Smooth muscle cell (in vitro differentiated cells): ENCODE results near the gene RAE1. TPM values are rescaled to one million over a fixed set of nuclear protein-coding genes. Genes with fewer than 3 reads are reported as not detected.
A peak's percentile ranks its signal among the peaks of the same experiment; 100 is the strongest.

Source experiments
- DNase-seq: peaks from one replicate; lab custom pipeline; 2025; ENCODE audit not compliant: unreplicated experiment; lab: John Stamatoyannopoulos, UW
- H2AFZ ChIP-seq: fragments of 200-600 bp; sonication (generic); 2 replicates; pipeline ENCODE4 v1.6.0; 2016; ENCODE audit warnings: antibody characterized with exemption, low read depth, mild to moderate bottlenecking
- H3F3A ChIP-seq: fragments of 200-600 bp; sonication (generic); 2 replicates; pipeline ENCODE4 v1.6.0; 2017; ENCODE audit warnings: antibody characterized with exemption, low read depth
- H3K27ac ChIP-seq: fragments of 200-600 bp; sonication (generic); 2 replicates; pipeline ENCODE4 v1.5.1; 2016; ENCODE audit warnings: low read depth, mild to moderate bottlenecking
- H3K27me3 ChIP-seq: fragments of 200-600 bp; sonication (generic); 2 replicates; pipeline ENCODE4 v1.6.1; 2016; ENCODE audit warnings: low read depth, mild to moderate bottlenecking
- H3K36me3 ChIP-seq: fragments of 200-600 bp; sonication (generic); 2 replicates; pipeline ENCODE4 v1.5.1; 2016; ENCODE audit warnings: low read depth
- H3K4me1 ChIP-seq: fragments of 200-600 bp; sonication (generic); 2 replicates; pipeline ENCODE4 v1.5.1; 2016; ENCODE audit warnings: low read depth
- H3K4me2 ChIP-seq: fragments of 200-600 bp; sonication (generic); 2 replicates; pipeline ENCODE4 v1.6.0; 2016; ENCODE audit warnings: mild to moderate bottlenecking
- H3K4me3 ChIP-seq: fragments of 200-600 bp; sonication (generic); 2 replicates; pipeline ENCODE4 v1.5.1; 2016; ENCODE audit warnings: mild to moderate bottlenecking
- H3K79me2 ChIP-seq: fragments of 200-600 bp; sonication (generic); 2 replicates; pipeline ENCODE4 v1.6.0; 2016; ENCODE audit warnings: low read depth, mild to moderate bottlenecking
- H3K9ac ChIP-seq: fragments of 200-600 bp; sonication (generic); 2 replicates; pipeline ENCODE4 v1.6.0; 2016; ENCODE audit warnings: low read depth
- H3K9me3 ChIP-seq: fragments of 200-600 bp; sonication (generic); replicated peaks from 2 replicates; pipeline ENCODE4 v1.5.1; 2016; ENCODE audit warnings: low read depth
- H4K20me1 ChIP-seq: fragments of 200-600 bp; sonication (generic); 2 replicates; pipeline ENCODE4 v1.6.0; 2016; ENCODE audit warnings: low read depth
- WGBS: methylation state at CpG from one replicate; pipeline ENCODE4 v1.1.7; 2016; ENCODE audit warnings: low lambda C conversion rate; 5-methylcytosine and 5-hydroxymethylcytosine counted together
- polyA plus RNA-seq: library from polyadenylated mRNA; unstranded; fragments of >200 nt; fragmentation: Nextera tagmentation; extraction: Ambion mirVana; gene quantifications from 2 replicates; pipeline ENCODE4 v1.2.1, GENCODE V29; 2016
- total RNA-seq: library from RNA; depleted of rRNA; stranded (reverse); fragments of >200 nt; gene quantifications from 2 replicates; pipeline ENCODE4 v1.2.3, GENCODE V29; 2014
- TF ChIP-seq, protein P1 (sequence below): fragments of 200-600 bp; sonication (generic); IDR thresholded peaks from 2 replicates; pipeline ENCODE4 v1.5.1; 2017; ENCODE audit warnings: borderline replicate concordance, mild to moderate bottlenecking, antibody characterized with exemption; ENCODE audit not compliant: insufficient read depth, poor library complexity, severe bottlenecking

RAE1 gene
- total and polyA plus RNA-seq, 2 experiments from 2014 or later = 34.9 to 53.5 TPM

DNA sequence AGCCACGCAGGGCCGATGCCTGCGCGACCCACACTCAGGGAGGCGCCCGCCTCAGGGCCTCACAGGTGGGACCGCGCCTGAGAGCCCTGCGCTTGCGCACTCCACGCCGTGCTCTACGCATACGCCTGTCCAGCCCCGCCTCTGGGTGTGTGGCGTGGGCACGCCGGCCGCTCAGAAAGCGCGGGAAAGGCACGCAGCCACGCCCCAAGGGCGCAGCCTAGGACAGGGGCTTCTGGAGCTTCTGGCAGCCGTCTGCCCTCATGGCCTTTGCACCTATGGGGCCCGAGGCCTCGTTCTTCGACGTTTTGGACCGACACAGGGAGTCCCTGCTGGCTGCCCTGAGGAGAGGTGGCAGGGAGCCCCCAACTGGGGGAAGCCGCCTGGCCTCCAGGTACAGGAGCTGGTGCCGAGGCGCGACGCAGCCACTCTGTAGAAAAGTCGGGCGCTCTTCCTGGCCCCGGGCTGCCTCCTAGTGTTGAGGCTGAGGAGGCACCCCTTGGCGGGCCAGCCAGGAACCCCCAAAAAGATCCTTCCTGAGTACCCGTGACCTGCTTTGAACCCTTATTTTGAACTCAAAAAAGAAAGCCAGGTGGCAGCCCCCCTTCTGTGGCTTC is 21.3 kb upstream of the RAE1 start, which contains the start of gene SPO11:
SPO11 (plus strand) TSS at position 196 of the 614 bp plus-strand sequence; CDS start at position 261, 65 bp downstream.
- H3K4me2 ChIP-seq = no peak within 1 kb of the TSS
- H3K79me2 ChIP-seq = no peaks in the 10 kb centered on the region
- peaks cover 5% of the 10 kb centered on the region for H3K27me3 ChIP-seq
- WGBS = 74% methylated on average over 40 of the region's 40 CpGs
- no peak within 1 kb of the TSS for H3K4me3 ChIP-seq
- no peak for DNase-seq
- no peaks in the 10 kb centered on the region for H3F3A ChIP-seq
- TF ChIP-seq, protein P1, sequence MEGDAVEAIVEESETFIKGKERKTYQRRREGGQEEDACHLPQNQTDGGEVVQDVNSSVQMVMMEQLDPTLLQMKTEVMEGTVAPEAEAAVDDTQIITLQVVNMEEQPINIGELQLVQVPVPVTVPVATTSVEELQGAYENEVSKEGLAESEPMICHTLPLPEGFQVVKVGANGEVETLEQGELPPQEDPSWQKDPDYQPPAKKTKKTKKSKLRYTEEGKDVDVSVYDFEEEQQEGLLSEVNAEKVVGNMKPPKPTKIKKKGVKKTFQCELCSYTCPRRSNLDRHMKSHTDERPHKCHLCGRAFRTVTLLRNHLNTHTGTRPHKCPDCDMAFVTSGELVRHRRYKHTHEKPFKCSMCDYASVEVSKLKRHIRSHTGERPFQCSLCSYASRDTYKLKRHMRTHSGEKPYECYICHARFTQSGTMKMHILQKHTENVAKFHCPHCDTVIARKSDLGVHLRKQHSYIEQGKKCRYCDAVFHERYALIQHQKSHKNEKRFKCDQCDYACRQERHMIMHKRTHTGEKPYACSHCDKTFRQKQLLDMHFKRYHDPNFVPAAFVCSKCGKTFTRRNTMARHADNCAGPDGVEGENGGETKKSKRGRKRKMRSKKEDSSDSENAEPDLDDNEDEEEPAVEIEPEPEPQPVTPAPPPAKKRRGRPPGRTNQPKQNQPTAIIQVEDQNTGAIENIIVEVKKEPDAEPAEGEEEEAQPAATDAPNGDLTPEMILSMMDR = peak; percentile 28
- H2AFZ ChIP-seq = no peak within 1 kb of the TSS
- no peaks in the 10 kb centered on the region for H4K20me1 ChIP-seq
- H3K4me1 ChIP-seq = no peaks in the 10 kb centered on the region
- H3K36me3 ChIP-seq = no peaks in the 10 kb centered on the region
- H3K9me3 ChIP-seq = no peaks in the 10 kb centered on the region
- H3K9ac ChIP-seq = no peak within 1 kb of the TSS
- H3K27ac ChIP-seq = no peak within 1 kb of the TSS

DNA sequence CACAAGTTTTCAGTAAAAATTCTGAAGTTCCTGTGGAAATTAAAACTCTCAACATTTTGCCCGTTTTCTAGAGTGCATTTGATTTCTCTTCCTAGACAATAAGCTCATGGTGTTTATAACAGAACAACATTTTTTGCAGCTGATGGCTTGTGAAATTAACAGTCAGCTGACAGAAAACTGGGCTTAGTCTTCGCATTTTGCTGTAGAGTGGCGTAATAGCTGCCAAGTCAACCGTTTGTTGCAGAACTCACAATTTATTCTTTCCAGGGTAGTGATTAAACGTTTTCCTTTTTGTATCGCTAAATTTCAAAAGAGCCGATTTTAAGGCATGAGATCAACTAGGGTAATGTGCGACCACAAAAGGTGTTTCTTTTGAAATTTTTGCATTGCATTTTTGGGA is 20.1 kb upstream of the RAE1 start:
- H2AFZ ChIP-seq = no peak overlapping the region
- TF ChIP-seq, protein P1 = no peak

DNA sequence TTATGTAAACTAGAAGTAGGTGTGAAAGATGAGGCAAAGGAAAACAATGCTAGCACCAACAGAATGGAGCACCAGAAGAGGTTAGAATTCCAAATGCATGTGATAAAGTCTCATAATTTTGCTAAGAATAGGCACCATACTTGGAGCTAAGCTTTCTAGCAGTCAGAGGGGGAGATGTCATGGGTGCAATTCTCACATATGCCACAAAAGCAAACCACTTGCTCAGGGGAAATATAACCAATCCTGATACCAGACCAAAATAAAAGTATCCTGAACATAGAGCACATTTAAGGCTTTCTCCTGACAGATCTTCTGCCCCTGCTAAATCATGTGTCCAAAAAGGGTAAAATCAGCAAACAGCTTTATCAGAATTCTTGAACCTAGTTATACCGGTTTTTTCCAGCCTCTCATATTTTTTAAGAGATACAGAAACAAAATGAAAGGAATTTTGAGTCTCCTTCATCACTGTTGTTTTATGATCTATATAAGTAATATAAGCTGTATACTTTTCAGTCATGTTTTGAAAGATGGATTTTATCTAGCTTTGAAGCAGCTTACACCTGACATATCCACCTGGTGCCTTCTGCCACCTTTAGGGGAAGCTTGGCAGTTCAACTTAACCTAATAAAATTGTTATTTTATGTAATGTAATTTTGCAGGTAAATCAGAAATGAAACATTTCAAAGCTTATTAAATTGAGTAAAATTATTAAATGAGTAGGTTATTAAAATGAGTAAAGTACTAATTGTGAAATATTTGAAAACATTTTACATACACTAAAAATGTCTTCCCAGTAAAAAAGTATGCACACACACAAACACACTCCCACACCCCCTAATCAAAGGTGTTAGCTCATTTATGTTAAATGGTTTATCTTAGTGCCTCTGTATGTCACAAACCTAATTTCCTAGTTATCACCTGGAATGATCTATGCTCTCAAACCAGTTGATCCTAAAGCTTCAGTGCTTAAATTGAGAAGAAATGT is 18.7 kb upstream of the RAE1 start:
- H3K27me3 ChIP-seq = peaks cover 5% of the 10 kb centered on the region
- H3K4me3 ChIP-seq = no peak overlapping the region
- H3K79me2 ChIP-seq = no peaks in the 10 kb centered on the region
- H2AFZ ChIP-seq = no peak overlapping the region
- no peak overlapping the region for H3K27ac ChIP-seq
- H3F3A ChIP-seq = no peaks in the 10 kb centered on the region
- TF ChIP-seq, protein P1 = peak; percentile 27
- H3K4me1 ChIP-seq = no peaks in the 10 kb centered on the region
- H4K20me1 ChIP-seq = no peaks in the 10 kb centered on the region
- no peak overlapping the region for H3K9ac ChIP-seq
- no peaks in the 10 kb centered on the region for H3K9me3 ChIP-seq
- DNase-seq = no peak
- WGBS = 89% methylated on average over 1 of the region's 1 CpG
- H3K4me2 ChIP-seq = no peak overlapping the region
- no peaks in the 10 kb centered on the region for H3K36me3 ChIP-seq

More for the DNA sequence above, 20.1 kb upstream of the RAE1 start:
- 70% methylated on average over 8 of the region's 8 CpGs for WGBS
- H3K4me3 ChIP-seq = no peak overlapping the region
- peaks cover 5% of the 10 kb centered on the region for H3K27me3 ChIP-seq
- no peak overlapping the region for H3K27ac ChIP-seq
- no peaks in the 10 kb centered on the region for H3K4me1 ChIP-seq
- H3K9me3 ChIP-seq = no peaks in the 10 kb centered on the region
- H3K9ac ChIP-seq = no peak overlapping the region
- no peaks in the 10 kb centered on the region for H3K79me2 ChIP-seq
- no peaks in the 10 kb centered on the region for H3F3A ChIP-seq
- H3K36me3 ChIP-seq = no peaks in the 10 kb centered on the region
- no peak overlapping the region for H3K4me2 ChIP-seq
- no peaks in the 10 kb centered on the region for H4K20me1 ChIP-seq
- no peak for DNase-seq
